Fibroblast of villous mesenchyme (primary cell): ENCODE measurements around the gene SPRR1A. TPM values are rescaled to one million over a fixed set of nuclear protein-coding genes. Genes with fewer than 3 reads are reported as not detected.

Experiments used
- DNase-seq: peaks from one replicate; pipeline ENCODE4 v3.0.0-alpha.2; 2010; ENCODE audit warnings: low read depth
- H3K4me3 ChIP-seq: 2 replicates; pipeline ENCODE4 v1.5.1; 2011; ENCODE audit warnings: low read depth, mild to moderate bottlenecking, low read length
- total RNA-seq: library from RNA; depleted of rRNA; stranded (reverse); fragments of >200 nt; gene quantifications from 2 replicates; pipeline ENCODE4 v1.2.3, GENCODE V29; 2012
- TF ChIP-seq, protein P1 (sequence below): IDR thresholded peaks from 2 replicates; pipeline ENCODE4 v1.5.1; 2012; ENCODE audit warnings: low read depth, mild to moderate bottlenecking, low read length; ENCODE audit not compliant: insufficient read depth

SPRR1A gene
- total RNA-seq, 1 donor = not detected

GRCh38 chr1:152953761-152954160 lies 30.1 kb upstream of the SPRR1A start:
- no peak overlapping the region for H3K4me3 ChIP-seq
- no peak for DNase-seq
- TF ChIP-seq, protein P1, sequence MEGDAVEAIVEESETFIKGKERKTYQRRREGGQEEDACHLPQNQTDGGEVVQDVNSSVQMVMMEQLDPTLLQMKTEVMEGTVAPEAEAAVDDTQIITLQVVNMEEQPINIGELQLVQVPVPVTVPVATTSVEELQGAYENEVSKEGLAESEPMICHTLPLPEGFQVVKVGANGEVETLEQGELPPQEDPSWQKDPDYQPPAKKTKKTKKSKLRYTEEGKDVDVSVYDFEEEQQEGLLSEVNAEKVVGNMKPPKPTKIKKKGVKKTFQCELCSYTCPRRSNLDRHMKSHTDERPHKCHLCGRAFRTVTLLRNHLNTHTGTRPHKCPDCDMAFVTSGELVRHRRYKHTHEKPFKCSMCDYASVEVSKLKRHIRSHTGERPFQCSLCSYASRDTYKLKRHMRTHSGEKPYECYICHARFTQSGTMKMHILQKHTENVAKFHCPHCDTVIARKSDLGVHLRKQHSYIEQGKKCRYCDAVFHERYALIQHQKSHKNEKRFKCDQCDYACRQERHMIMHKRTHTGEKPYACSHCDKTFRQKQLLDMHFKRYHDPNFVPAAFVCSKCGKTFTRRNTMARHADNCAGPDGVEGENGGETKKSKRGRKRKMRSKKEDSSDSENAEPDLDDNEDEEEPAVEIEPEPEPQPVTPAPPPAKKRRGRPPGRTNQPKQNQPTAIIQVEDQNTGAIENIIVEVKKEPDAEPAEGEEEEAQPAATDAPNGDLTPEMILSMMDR = no peak

DNA sequence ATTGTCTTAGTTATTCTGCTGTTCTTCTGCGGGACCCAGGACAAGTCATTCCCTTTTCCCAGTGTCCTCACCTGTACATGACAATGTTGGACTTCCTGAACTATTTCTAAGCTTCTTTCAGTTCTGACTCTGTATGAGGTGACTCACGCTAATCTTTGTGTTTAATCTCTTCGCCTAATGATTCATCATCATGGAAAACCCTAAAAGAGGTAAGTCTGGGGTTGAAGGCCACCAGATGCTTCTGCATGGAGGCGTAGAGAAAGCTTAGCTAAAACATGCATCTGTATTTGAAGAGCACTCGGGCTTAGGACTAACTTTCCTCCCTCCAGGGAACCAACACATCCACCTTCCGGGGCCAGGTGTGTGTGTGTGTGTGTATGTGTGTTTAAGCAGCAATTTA lies 29.4 kb upstream of the SPRR1A start:
- no peak for DNase-seq
- H3K4me3 ChIP-seq = no peak overlapping the region
- TF ChIP-seq, protein P1 = no peak

DNA sequence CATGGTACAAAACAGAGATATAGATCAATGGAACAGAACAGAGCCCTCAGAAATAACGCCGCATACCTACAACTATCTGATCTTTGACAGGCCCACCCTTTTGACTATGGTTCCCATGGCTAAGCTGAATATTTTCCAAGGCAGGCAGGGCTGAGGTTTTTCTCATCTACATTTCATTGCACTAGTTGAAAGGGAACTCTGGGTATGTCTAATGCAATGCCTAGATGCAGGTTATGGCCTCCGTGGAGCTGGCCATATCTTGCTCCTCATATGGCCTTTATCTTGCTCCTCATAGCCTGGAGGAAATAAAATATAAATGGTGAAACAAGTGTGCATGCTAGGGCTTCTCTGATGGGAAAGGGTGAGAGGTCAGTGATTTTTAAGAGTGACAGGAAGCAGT lies 26.3 kb upstream of the SPRR1A start:
- H3K4me3 ChIP-seq = no peak overlapping the region

DNA sequence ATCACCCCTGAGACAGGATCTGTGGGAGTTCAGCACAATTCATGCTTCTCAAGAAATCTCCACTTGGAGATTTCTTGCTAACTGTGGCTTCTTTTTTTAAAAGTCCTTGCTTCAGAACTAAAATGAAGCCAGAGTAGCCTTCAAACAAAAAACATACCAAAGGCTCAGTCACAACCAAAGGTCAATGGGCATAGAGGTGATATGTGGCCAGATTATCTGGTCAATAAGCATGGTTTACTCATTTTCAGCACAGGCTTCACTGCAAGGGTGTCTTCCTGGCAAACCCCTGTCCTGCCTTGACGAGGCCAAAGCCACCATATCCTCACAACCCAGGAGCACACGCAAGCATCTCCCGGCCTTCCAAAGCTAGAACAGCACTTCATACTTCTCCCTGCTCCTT lies 24.6 kb upstream of the SPRR1A start:
- TF ChIP-seq, protein P1 = no peak
- H3K4me3 ChIP-seq = no peak overlapping the region
- DNase-seq = no peak

More for the DNA sequence above, 26.3 kb upstream of the SPRR1A start:
- DNase-seq = no peak
- TF ChIP-seq, protein P1 = no peak

GRCh38 chr1:152959801-152960451 lies 24.0 kb upstream of the SPRR1A start:
- no peak for DNase-seq
- TF ChIP-seq, protein P1 = no peak
- no peak overlapping the region for H3K4me3 ChIP-seq

- no peak for DNase-seq
- TF ChIP-seq, protein P1 = no peak
- no peak overlapping the region for H3K4me3 ChIP-seq
Observed at GRCh38 chr1:152960452-152961044, 23.3 kb upstream of the SPRR1A start.
